ENCODE results near the gene EIF3D.
A peak's percentile ranks its signal among the peaks of the same experiment; 100 is the strongest.

Gene EIF3D

DNA sequence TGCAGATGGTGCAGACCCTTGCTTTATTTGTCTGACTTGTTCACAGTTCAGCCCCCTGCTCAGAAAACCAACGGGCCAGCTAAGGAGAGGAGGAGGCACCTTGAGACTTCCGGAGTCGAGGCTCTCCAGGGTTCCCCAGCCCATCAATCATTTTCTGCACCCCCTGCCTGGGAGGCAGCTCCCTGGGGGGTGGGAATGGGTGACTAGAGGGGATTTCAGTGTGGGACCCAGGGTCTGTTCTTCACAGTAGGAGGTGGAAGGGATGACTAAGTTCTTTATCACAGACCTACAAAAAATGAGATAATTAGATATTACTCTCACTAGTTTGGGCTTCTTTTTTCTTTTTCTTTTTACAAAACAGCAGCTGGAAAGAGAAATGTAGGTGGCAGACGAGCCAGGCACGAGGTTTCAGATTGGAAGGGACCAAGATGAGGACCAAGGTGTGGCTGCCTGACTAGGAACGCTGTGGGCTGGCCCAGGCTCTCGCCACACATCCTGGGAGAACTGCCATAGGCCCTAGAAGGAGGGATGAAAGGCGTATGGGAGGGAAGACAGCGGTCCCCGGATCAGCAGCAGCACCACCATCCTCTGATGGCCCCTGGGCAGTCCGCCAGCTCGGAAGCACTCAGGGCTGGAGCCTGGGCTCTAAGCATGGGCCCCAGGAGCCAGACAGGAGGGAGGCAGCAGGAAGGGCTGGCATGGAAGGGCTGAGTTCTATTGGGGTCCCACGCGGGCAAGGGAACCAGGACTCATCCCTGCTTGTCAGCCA is 61.7 kb downstream of the EIF3D start (continued):
- no peak for TF ChIP-seq PRDM2 (tag by site-specific recombination; IDR thresholded peaks at IDR 0.05; ENCODE audit: borderline replicate concordance)
- TF ChIP-seq ZNF10 (tag by site-specific recombination; IDR thresholded peaks at IDR 0.05) = peak; percentile 69
- no peak for TF ChIP-seq ZNF623 (tag by site-specific recombination; IDR thresholded peaks at IDR 0.05)
- TF ChIP-seq ZNF341 (tag by site-specific recombination; IDR thresholded peaks at IDR 0.05; ENCODE audit: low read depth) = peak; percentile 88
- no peak for TF ChIP-seq ZNF548 (tag by site-specific recombination; IDR thresholded peaks at IDR 0.05)
- no peak for TF ChIP-seq ZNF155 (tag by site-specific recombination; IDR thresholded peaks at IDR 0.05)
- peak; percentile 31; the same call in 1 of the 2 replicates for TF ChIP-seq ZNF600 (tag by site-specific recombination; IDR thresholded peaks at IDR 0.05)
- no peak for TF ChIP-seq ZNF350 (tag by site-specific recombination; IDR thresholded peaks at IDR 0.05)
- TF ChIP-seq ZNF558 (tag by site-specific recombination; IDR thresholded peaks at IDR 0.05) = no peak
- no peak for TF ChIP-seq ZNF561 (tag by site-specific recombination; IDR thresholded peaks at IDR 0.05; ENCODE audit: borderline replicate concordance)
- TF ChIP-seq ZNF704 (tag by site-specific recombination; IDR thresholded peaks at IDR 0.05) = no peak
- TF ChIP-seq ZNF132 (tag by site-specific recombination; IDR thresholded peaks at IDR 0.05; ENCODE audit: borderline replicate concordance) = no peak
- peak; percentile 100 for TF ChIP-seq GLIS1 (tag by site-specific recombination; IDR thresholded peaks at IDR 0.05)
- TF ChIP-seq FEZF1 (tag by site-specific recombination; IDR thresholded peaks at IDR 0.05) = no peak
- peak; percentile 82 for TF ChIP-seq ZNF366 (tag by site-specific recombination; conservative IDR thresholded peaks at IDR 0.05)
- no peak for TF ChIP-seq ZNF610 (tag by site-specific recombination; IDR thresholded peaks at IDR 0.05; ENCODE audit: borderline replicate concordance)
- TF ChIP-seq ZNF266 (tag by site-specific recombination; IDR thresholded peaks at IDR 0.05; ENCODE audit: low read depth) = no peak
- no peak for TF ChIP-seq PRDM1 (tag by site-specific recombination; IDR thresholded peaks at IDR 0.05)
- no peak for TF ChIP-seq ZNF354C (tag by site-specific recombination; IDR thresholded peaks at IDR 0.05; ENCODE audit: borderline replicate concordance, low read depth)
- no peak for TF ChIP-seq ZNF830 (tag by site-specific recombination; IDR thresholded peaks at IDR 0.05; ENCODE audit: low read depth)
- no peak for TF ChIP-seq ZSCAN4 (tag by site-specific recombination; IDR thresholded peaks at IDR 0.05)
- TF ChIP-seq ZNF571 (tag by site-specific recombination; IDR thresholded peaks at IDR 0.05) = no peak
- no peak for TF ChIP-seq MZF1 (tag by site-specific recombination; IDR thresholded peaks at IDR 0.05; ENCODE audit: borderline replicate concordance)
- TF ChIP-seq ZFP37 (tag by site-specific recombination; IDR thresholded peaks at IDR 0.05) = no peak
- peak; percentile 53 for TF ChIP-seq SP2 (tag by site-specific recombination; IDR thresholded peaks at IDR 0.05)
- TF ChIP-seq, protein P1, sequence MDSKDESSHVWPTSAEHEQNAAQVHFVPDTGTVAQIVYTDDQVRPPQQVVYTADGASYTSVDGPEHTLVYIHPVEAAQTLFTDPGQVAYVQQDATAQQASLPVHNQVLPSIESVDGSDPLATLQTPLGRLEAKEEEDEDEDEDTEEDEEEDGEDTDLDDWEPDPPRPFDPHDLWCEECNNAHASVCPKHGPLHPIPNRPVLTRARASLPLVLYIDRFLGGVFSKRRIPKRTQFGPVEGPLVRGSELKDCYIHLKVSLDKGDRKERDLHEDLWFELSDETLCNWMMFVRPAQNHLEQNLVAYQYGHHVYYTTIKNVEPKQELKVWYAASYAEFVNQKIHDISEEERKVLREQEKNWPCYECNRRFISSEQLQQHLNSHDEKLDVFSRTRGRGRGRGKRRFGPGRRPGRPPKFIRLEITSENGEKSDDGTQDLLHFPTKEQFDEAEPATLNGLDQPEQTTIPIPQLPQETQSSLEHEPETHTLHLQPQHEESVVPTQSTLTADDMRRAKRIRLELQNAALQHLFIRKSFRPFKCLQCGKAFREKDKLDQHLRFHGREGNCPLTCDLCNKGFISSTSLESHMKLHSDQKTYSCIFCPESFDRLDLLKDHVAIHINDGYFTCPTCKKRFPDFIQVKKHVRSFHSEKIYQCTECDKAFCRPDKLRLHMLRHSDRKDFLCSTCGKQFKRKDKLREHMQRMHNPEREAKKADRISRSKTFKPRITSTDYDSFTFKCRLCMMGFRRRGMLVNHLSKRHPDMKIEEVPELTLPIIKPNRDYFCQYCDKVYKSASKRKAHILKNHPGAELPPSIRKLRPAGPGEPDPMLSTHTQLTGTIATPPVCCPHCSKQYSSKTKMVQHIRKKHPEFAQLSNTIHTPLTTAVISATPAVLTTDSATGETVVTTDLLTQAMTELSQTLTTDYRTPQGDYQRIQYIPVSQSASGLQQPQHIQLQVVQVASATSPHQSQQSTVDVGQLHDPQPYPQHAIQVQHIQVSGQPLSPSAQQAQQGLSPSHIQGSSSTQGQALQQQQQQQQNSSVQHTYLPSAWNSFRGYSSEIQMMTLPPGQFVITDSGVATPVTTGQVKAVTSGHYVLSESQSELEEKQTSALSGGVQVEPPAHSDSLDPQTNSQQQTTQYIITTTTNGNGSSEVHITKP (tag by site-specific recombination; IDR thresholded peaks at IDR 0.05) = peak; percentile 89
- TF ChIP-seq ZNF501 (tag by site-specific recombination; IDR thresholded peaks at IDR 0.05) = no peak
- no peak for TF ChIP-seq ZNF248 (tag by site-specific recombination; IDR thresholded peaks at IDR 0.05)
- TF ChIP-seq HOXC10 (CRISPR knock-in tag; IDR thresholded peaks at IDR 0.05) = no peak
- peak; percentile 65 for TF ChIP-seq ZBTB8A (tag by site-specific recombination; IDR thresholded peaks at IDR 0.05)
